Measurements from ENCODE around the gene SUCNR1.

- TF ChIP-seq CTCF (IDR thresholded peaks at IDR 0.05 in 4 of 5, conservative IDR thresholded peaks at IDR 0.05 in 1 of 5) = no peak
- no peak for TF ChIP-seq POLR2A (IDR thresholded peaks at IDR 0.05)
These were observed 22.2 kb downstream of the SUCNR1 start for GRCh38 chr3:151895478-151896241.
